ENCODE results near the gene HUS1. TPM values are rescaled to one million over a fixed set of nuclear protein-coding genes. Genes with fewer than 3 reads are reported as not detected.

Gene HUS1
- total RNA-seq, 2 donors from 2014 or later, result 60.4 to 61.7 TPM

Other genes with a start within 250 kb of the HUS1 start
- gene PKD1L1, start 31.1 kb downstream of the HUS1 start, total RNA-seq, result under 1 TPM; 0.28 to 0.31 TPM
- gene SUN3, start 49.5 kb upstream of the HUS1 start, total RNA-seq, result under 1 TPM in 1 of 2 donors, not detected in 1; 0.71 TPM
- gene C7orf57, start 55.9 kb upstream of the HUS1 start, total RNA-seq, result under 1 TPM; 0.56 to 0.57 TPM
- gene UPP1, start 109.7 kb upstream of the HUS1 start, total RNA-seq, result 100 to 1,000 TPM in 1 of 2 donors, 10 to 100 TPM in 1; 93.2 to 145 TPM
- not detected for gene ABCA13, start 191.8 kb upstream of the HUS1 start, total RNA-seq